Upper lobe of right lung (tissue), 1 donor: Measurements from ENCODE around the gene TINAGL1. TPM values are rescaled to one million over a fixed set of nuclear protein-coding genes. Genes with fewer than 3 reads are reported as not detected.

Source experiments
- ATAC-seq: fragments of 200-7000 bp; cut with Tn5 transposase; one replicate; pipeline ENCODE4 v1.9.1; 2020; ENCODE audit warnings: mild to moderate bottlenecking, moderate library complexity
- DNase-seq: peaks from one replicate; pipeline ENCODE4 v3.0.0-alpha.2; 2020
- H3K27ac ChIP-seq: fragments of 200-600 bp; one replicate; pipeline ENCODE4 v1.8.0; 2022
- H3K27me3 ChIP-seq: fragments of 200-600 bp; one replicate; pipeline ENCODE4 v1.8.0; 2022; ENCODE audit warnings: mild to moderate bottlenecking
- H3K36me3 ChIP-seq: fragments of 200-600 bp; one replicate; pipeline ENCODE4 v1.8.0; 2022
- H3K4me1 ChIP-seq: fragments of 200-600 bp; one replicate; pipeline ENCODE4 v1.8.0; 2022
- H3K4me3 ChIP-seq: fragments of 200-600 bp; one replicate; pipeline ENCODE4 v1.8.0; 2022; ENCODE audit warnings: mild to moderate bottlenecking
- H3K9me3 ChIP-seq: fragments of 200-600 bp; one replicate; pipeline ENCODE4 v1.8.0; 2022
- intact Hi-C: fragments of 100-400 bp; cut with DNase I; formaldehyde crosslinking; loops from one replicate; pipeline ENCODE4 v1.11.0; 2022
- total RNA-seq: library from RNA; stranded (reverse); fragmentation: NEBNext Ultra II Directional; extraction: Animal tissue kit (Norgen Biotek cat#: 25700); gene quantifications from one replicate; pipeline ENCODE4 v1.2.1, GENCODE V29; 2021
- TF ChIP-seq, protein P1 (sequence below): fragments of 200-600 bp; IDR thresholded peaks from one replicate; pipeline ENCODE4 v1.8.0; 2022; ENCODE audit warnings: antibody characterized with exemption
- donor health status: DM: no; HTN: yes; CAD: no; lungs with severe emphysema.

TINAGL1 gene
- total RNA-seq, 1 donor from 2014 or later: 154 TPM

DNA sequence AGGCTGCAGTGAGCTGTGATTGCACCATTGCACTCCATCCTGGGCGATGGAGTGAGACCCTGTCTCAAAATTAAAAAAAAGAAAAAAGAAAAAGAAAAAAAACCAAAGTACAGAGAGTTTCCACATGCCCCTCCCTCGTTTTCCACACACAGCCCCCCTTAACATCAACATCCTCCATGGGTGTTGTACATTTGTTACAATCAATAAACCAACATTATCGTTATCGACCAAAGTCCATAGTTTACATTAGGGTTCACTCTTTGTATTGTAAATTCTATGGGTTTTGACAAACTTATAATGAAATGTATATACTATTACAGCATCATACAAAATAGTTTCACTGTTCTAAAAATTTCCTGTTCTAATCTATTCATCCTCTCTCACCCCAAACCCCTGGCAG, 15.9 kb upstream of the TINAGL1 start:
- no peaks in the 10 kb centered on the region for H3K4me1 ChIP-seq
- TF ChIP-seq, protein P1, sequence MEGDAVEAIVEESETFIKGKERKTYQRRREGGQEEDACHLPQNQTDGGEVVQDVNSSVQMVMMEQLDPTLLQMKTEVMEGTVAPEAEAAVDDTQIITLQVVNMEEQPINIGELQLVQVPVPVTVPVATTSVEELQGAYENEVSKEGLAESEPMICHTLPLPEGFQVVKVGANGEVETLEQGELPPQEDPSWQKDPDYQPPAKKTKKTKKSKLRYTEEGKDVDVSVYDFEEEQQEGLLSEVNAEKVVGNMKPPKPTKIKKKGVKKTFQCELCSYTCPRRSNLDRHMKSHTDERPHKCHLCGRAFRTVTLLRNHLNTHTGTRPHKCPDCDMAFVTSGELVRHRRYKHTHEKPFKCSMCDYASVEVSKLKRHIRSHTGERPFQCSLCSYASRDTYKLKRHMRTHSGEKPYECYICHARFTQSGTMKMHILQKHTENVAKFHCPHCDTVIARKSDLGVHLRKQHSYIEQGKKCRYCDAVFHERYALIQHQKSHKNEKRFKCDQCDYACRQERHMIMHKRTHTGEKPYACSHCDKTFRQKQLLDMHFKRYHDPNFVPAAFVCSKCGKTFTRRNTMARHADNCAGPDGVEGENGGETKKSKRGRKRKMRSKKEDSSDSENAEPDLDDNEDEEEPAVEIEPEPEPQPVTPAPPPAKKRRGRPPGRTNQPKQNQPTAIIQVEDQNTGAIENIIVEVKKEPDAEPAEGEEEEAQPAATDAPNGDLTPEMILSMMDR: no peak
- H3K36me3 ChIP-seq: no peaks in the 10 kb centered on the region
- ATAC-seq (no peak), DNase-seq (no peak)
- H3K4me3 ChIP-seq: no peak overlapping the region
- intact Hi-C loops: loop anchor here (10.0 kb wide), 1 partner anchor 54 kb away; the partner anchor contains the start of gene HCRTR1
- no peaks in the 10 kb centered on the region for H3K9me3 ChIP-seq
- H3K27me3 ChIP-seq: no peaks in the 10 kb centered on the region
- H3K27ac ChIP-seq: no peak overlapping the region

DNA sequence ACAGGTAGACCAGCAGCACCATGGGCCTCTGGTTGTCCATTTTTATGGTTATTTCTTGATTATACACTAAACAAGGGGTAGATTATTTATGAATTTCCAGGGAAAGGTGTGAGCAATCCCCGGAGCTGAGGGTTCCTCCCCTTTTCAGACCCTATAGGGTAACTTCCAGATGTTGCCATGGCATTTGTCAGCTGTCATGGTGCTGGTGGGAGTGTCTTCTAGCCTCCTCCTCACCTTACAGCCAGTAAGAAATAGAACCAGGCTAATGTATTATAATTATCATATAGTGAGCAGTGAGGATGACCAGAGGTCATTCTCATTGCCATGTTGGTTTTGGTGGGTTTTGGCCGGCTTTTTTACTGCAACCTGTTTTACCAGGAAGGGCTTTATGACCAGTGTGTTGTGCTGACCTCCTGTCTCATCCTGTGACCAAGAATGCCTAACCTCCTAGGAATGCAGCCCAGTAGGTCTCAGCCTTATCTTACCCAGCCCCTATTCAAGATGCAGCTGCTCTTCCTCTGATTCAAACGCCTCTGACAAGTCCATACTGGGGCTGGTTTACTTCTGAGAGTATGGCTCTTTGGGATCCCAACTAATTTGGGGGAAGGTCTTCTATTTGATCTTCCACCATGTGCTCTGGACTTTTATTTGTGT, 13.5 kb upstream of the TINAGL1 start:
- DNase-seq (no peak), ATAC-seq (peak; percentile 47)
- Histone ChIP-seq H3K4me1 (no peaks in the 10 kb centered on the region), H3K27me3 (no peaks in the 10 kb centered on the region), H3K9me3 (no peaks in the 10 kb centered on the region), H3K4me3 (no peak overlapping the region), H3K36me3 (no peaks in the 10 kb centered on the region), H3K27ac (no peak overlapping the region)
- intact Hi-C loops: loop anchor here (10.0 kb wide), 1 partner anchor 52 kb away; the partner anchor contains the start of gene HCRTR1
- TF ChIP-seq, protein P1: no peak

DNA sequence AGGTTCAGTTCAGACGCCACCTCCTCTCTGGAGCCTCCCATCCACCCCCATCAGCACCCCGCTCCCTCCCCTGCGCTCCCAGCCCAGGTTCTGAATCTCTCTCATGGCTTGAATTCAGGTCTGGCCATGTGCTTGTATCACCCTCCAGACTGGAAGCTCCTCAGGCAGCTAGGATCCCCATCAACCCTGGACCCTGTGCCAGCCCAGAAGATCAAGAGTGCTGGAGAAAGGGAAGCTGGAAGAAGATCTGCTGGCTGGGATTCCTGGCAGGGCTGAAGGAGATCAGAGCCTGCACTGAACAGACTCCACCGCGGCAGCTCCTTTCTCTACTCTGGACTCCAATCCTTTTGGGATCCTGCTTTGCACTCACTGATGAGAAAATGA, 11.7 kb upstream of the TINAGL1 start:
- no peaks in the 10 kb centered on the region for H3K27me3 ChIP-seq
- ATAC-seq: no peak
- intact Hi-C loops: loop anchor here (10.0 kb wide), 1 partner anchor 50 kb away; the partner anchor contains the start of gene HCRTR1
- DNase-seq: peak; percentile 43
- peaks cover 4% of the 10 kb centered on the region for H3K4me1 ChIP-seq
- no peak overlapping the region for H3K4me3 ChIP-seq
- no peak overlapping the region for H3K27ac ChIP-seq
- H3K36me3 ChIP-seq: no peaks in the 10 kb centered on the region
- TF ChIP-seq, protein P1: no peak
- no peaks in the 10 kb centered on the region for H3K9me3 ChIP-seq

DNA sequence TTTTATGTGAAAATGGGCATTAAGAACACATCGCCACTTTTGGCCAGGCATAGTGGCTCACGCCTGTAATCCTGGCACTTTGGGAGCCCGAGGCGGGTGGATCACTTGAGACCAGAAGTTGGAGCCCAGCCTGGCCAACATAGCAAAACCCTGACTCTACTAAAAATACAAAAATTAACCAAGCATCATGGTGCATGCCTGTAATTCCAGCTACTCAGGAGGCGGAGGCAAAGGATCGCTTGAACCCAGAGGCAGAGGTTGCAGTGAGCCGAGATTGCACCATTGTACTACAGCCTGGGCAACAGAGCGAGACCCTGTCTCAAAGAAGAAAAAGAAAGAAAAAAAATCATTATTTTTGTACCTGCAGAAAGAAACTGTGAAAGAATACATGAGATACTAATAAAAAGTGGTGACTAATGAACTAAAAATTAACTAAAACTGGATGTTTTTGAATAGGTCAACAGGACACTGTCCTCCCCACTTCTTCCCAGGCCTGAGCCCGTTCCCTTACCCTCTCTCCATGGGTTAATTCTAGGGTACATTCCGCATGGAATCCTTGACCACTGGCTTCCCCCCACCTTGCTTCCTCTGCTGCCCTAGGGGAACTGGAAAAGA, 8.3 kb upstream of the TINAGL1 start:
- H3K36me3 ChIP-seq: no peaks in the 10 kb centered on the region
- intact Hi-C loops: loop anchor here (10.0 kb wide), 1 partner anchor 47 kb away; the partner anchor contains the start of gene HCRTR1
- ATAC-seq: no peak
- DNase-seq: no peak
- H3K27me3 ChIP-seq: no peaks in the 10 kb centered on the region
- peaks cover 16% of the 10 kb centered on the region for H3K4me1 ChIP-seq
- H3K4me3 ChIP-seq: no peak overlapping the region
- no peak overlapping the region for H3K27ac ChIP-seq
- H3K9me3 ChIP-seq: no peaks in the 10 kb centered on the region
- TF ChIP-seq, protein P1: no peak

DNA sequence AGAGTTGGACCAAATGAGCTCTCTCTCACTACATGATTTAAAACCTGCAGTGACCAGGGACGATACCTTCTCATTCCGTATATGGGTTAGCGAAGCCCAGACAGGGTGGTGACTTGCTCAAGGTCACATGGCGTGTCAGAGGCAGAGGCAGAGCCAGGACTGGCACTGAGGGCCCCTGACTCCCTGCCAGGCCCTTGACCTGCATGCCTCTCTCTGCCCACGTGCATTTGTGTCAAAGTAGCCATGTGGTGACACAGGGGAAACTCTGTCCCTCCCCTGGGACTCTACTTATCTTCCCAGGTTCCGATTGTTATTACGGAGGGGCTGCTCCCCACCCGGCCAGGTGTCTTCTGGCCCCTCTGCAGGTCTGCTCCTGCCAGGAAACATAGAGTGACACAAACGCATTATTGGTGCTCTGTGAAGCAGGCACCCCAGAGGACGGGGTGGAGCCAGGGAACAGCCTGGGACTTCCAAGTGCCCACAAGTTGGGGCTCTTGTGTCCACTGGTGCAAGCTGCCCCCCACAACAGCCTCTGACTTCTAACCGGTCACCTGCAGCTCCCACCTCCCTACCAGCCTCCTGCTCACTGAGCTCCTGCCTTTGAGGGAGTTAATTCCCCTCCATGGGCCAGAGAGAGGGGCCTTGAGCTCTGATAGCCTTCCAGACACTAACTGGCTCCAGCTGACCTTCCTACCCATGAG, 7.3 kb upstream of the TINAGL1 start:
- peak; percentile 82 for ATAC-seq

More for the DNA sequence above, 7.3 kb upstream of the TINAGL1 start:
- TF ChIP-seq, protein P1: no peak
- Histone ChIP-seq H3K4me3 (no peak overlapping the region), H3K4me1 (peaks cover 26% of the 10 kb centered on the region), H3K27me3 (no peaks in the 10 kb centered on the region), H3K27ac (no peak overlapping the region), H3K9me3 (no peaks in the 10 kb centered on the region), H3K36me3 (no peaks in the 10 kb centered on the region)
- intact Hi-C loops: loop anchor here (10.0 kb wide), 1 partner anchor 46 kb away; the partner anchor contains the start of gene HCRTR1
- DNase-seq: peak; percentile 87
